Body of pancreas (tissue), 4 donors: ENCODE data around the gene DOK6. TPM values are rescaled to one million over a fixed set of nuclear protein-coding genes. Genes with fewer than 3 reads are reported as not detected.

Source experiments
- ATAC-seq: fragments of 150-250 bp; one replicate; pipeline ENCODE4 v1.9.1; 2016
- DNase-seq, 4 donors: peaks; one replicate each; pipeline ENCODE4 v3.0.0-alpha.2; 2019
- H3K27ac ChIP-seq, 4 donors: fragments of 200-600 bp; sonication (generic); 1 replicate in 3 of 4; 2 replicates in 1 of 4; pipeline versions ENCODE4 v1.5.1 to v1.6.1; 2016 to 2019; ENCODE audit warnings: mild to moderate bottlenecking in 1 of 4, mixed read lengths in 1 of 4, moderate library complexity in 1 of 4
- H3K27me3 ChIP-seq, 2 donors: fragments of 200-600 bp; sonication (generic); one replicate each; pipeline ENCODE4 v1.6.0; 2016; ENCODE audit warnings: mild to moderate bottlenecking in 1 of 2
- H3K36me3 ChIP-seq, 2 donors: fragments of 200-600 bp; sonication (generic); replicated peaks in 1 of 2; 2 replicates each; pipeline ENCODE4 v1.5.1; 2016; ENCODE audit warnings: low read depth in 2 of 2; ENCODE audit not compliant: insufficient read depth in 1 of 2
- H3K4me1 ChIP-seq: fragments of 200-600 bp; sonication (generic); one replicate; pipeline ENCODE4 v1.6.0; 2016
- H3K4me3 ChIP-seq, 2 donors: fragments of 200-600 bp; sonication (generic); 1 replicate in 1 of 2; 2 replicates in 1 of 2; pipeline ENCODE4 v1.5.1; 2016 to 2019
- H3K9me3 ChIP-seq, 3 donors: fragments of 200-600 bp; sonication (generic); 1 replicate in 2 of 3; 2 replicates in 1 of 3; pipeline ENCODE4 v1.5.1; 2016
- POLR2A ChIP-seq, 3 donors: fragments of 450-650 bp; IDR thresholded peaks; one replicate each; pipeline ENCODE4 v1.6.1; 2016; ENCODE audit warnings: antibody characterized with exemption in 3 of 3, mild to moderate bottlenecking in 2 of 3
- WGBS, 2 donors: methylation state at CpG; one replicate each; pipeline ENCODE4 v1.1.5; 2017; 5-methylcytosine and 5-hydroxymethylcytosine counted together
- intact Hi-C: fragments of 100-400 bp; cut with DNase I; formaldehyde crosslinking; loops from one replicate; pipeline ENCODE4 v1.15.1; 2023
- total RNA-seq, 2 donors: library from RNA; depleted of rRNA; stranded (reverse); fragments of >200 nt; gene quantifications; one replicate each; pipeline ENCODE4 v1.1.0, GENCODE V29; 2016
- TF ChIP-seq, protein P1 (sequence below), 7 experiments: fragments of 450-650 bp in 4 of 7; fragments of 200-600 bp in 3 of 7; sonication (generic) in 3 of 7; IDR thresholded peaks; one replicate each; pipeline ENCODE4 v1.5.1; 2016 to 2019; ENCODE audit warnings: antibody characterized with exemption in 7 of 7

DOK6 gene
- total RNA-seq, 2 donors from 2014 or later: under 0.01 to 0.66 TPM

DNA sequence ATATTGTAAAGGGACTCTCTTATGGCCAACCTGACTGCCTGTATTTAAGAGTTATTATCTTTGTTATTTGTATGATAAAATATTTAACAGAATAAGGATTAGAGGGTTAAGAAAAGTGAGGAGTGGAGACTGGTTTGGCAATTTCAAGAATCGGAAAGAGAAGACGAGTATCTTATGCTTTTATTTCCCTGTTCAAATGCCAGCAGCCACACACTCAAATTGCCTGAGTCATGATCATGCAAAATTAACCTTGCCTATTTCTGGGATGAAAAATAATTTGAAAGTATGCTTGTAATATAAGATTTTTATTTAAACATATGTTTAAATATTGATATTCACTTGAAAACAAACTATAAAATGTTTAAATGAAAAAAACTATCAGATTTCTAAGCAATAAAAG lies 358.4 kb downstream of the DOK6 start:
- no peak for ATAC-seq
- intact Hi-C loops: loop anchor here (10.0 kb wide), 1 partner anchor 214 kb away; no protein-coding TSS in a partner anchor
- Histone ChIP-seq H3K4me3 (no peak overlapping the region), H3K27me3 (no peaks in the 10 kb centered on the region), H3K4me1 (peaks cover 4% of the 10 kb centered on the region), H3K9me3 (no peaks in the 10 kb centered on the region), H3K36me3 (no peaks in the 10 kb centered on the region), H3K27ac (no peak overlapping the region)
- 47 to 53% methylated on average over 2 of the region's 2 CpGs for WGBS, 2 donors
- no peak for DNase-seq
- TF ChIP-seq, protein P1, sequence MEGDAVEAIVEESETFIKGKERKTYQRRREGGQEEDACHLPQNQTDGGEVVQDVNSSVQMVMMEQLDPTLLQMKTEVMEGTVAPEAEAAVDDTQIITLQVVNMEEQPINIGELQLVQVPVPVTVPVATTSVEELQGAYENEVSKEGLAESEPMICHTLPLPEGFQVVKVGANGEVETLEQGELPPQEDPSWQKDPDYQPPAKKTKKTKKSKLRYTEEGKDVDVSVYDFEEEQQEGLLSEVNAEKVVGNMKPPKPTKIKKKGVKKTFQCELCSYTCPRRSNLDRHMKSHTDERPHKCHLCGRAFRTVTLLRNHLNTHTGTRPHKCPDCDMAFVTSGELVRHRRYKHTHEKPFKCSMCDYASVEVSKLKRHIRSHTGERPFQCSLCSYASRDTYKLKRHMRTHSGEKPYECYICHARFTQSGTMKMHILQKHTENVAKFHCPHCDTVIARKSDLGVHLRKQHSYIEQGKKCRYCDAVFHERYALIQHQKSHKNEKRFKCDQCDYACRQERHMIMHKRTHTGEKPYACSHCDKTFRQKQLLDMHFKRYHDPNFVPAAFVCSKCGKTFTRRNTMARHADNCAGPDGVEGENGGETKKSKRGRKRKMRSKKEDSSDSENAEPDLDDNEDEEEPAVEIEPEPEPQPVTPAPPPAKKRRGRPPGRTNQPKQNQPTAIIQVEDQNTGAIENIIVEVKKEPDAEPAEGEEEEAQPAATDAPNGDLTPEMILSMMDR (IDR thresholded peaks at IDR 0.05): no peak
- no peak for TF ChIP-seq POLR2A (IDR thresholded peaks at IDR 0.05)

DNA sequence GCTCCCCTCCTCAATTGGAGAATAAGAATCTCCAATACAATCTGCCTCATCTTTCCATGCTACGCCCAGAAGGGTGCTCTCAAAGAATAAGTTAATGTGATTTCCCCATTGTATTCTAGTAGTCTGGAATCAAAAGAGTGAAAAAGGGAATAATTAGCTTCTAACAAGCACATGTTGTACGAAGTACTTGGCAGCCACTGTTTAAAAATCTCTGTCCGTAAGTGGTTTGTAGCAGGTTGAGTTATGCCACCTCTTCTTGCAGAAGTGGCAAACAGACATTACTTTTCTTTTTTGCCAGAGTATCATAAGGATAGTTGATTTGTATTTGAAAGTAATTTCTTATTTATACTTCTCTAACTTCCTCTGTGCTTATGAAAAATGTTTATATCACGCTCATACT lies 362.3 kb downstream of the DOK6 start:
- no peak overlapping the region for H3K4me3 ChIP-seq
- no peaks in the 10 kb centered on the region for H3K27me3 ChIP-seq
- no peaks in the 10 kb centered on the region for H3K9me3 ChIP-seq
- intact Hi-C loops: no loop called here
- DNase-seq (no peak), ATAC-seq (no peak)
- H3K36me3 ChIP-seq: no peaks in the 10 kb centered on the region
- peaks cover 4% of the 10 kb centered on the region for H3K4me1 ChIP-seq
- WGBS, 2 donors: 71% methylated on average over 4 of the region's 4 CpGs
- TF ChIP-seq, protein P1 (IDR thresholded peaks at IDR 0.05): no peak
- TF ChIP-seq POLR2A (IDR thresholded peaks at IDR 0.05): no peak
- H3K27ac ChIP-seq: no peak overlapping the region

DNA sequence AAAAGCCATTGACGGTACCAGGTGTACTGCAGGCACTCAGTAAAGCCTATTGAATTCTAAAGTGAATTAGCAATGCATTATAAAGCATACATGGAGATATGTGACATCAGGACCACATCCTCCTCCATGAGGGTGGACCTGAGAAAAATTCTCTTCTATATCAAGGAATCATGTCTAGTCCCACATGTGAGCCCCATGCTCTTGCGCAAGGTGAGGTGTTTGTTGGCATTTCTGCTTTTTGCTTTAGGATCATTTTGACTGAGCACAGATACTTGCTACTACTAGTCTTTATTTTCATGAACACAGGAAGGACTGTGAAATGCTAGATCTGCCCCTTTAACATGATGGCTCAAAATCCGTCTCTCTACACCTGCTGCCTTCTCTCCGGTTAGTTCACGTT lies 363.1 kb downstream of the DOK6 start:
- H3K27ac ChIP-seq: no peak overlapping the region
- no peaks in the 10 kb centered on the region for H3K27me3 ChIP-seq
- WGBS, 2 donors: 90 to 93% methylated on average over 5 of the region's 5 CpGs
- DNase-seq (no peak), ATAC-seq (no peak)
- H3K4me3 ChIP-seq: no peak overlapping the region
- peaks cover 4% of the 10 kb centered on the region for H3K4me1 ChIP-seq
- TF ChIP-seq POLR2A (IDR thresholded peaks at IDR 0.05): no peak
- TF ChIP-seq, protein P1 (IDR thresholded peaks at IDR 0.05): no peak
- no peaks in the 10 kb centered on the region for H3K36me3 ChIP-seq
- no peaks in the 10 kb centered on the region for H3K9me3 ChIP-seq
- intact Hi-C loops: no loop called here

DNA sequence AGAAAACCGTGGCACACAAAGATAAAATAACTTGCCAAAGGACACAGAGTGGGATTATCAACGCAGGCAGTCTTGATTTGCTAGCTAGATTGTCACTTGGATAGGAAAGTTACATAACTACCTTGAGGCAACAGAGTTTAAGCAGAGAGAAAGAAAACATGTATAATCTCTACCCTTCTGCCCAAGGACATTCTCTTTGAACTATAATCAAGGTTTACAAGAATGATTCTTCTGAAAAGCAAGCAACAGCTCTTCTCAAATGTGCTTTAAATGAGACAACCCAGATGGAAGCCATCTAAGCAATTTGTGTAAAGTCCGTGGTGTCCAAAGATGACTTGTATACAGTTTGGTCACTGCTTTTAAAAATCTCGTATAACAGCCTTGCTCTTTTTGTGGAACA lies 369.6 kb downstream of the DOK6 start:
- DNase-seq: no peak
- ATAC-seq: no peak
- no peaks in the 10 kb centered on the region for H3K4me1 ChIP-seq
- no peak overlapping the region for H3K27ac ChIP-seq
- H3K4me3 ChIP-seq: no peak overlapping the region
- H3K36me3 ChIP-seq: no peaks in the 10 kb centered on the region
- WGBS, 2 donors: 36 to 41% methylated on average over 4 of the region's 4 CpGs
- H3K27me3 ChIP-seq: no peaks in the 10 kb centered on the region
- intact Hi-C loops: no loop called here
- no peaks in the 10 kb centered on the region for H3K9me3 ChIP-seq
- TF ChIP-seq, protein P1 (IDR thresholded peaks at IDR 0.05): no peak
- no peak for TF ChIP-seq POLR2A (IDR thresholded peaks at IDR 0.05)

DNA sequence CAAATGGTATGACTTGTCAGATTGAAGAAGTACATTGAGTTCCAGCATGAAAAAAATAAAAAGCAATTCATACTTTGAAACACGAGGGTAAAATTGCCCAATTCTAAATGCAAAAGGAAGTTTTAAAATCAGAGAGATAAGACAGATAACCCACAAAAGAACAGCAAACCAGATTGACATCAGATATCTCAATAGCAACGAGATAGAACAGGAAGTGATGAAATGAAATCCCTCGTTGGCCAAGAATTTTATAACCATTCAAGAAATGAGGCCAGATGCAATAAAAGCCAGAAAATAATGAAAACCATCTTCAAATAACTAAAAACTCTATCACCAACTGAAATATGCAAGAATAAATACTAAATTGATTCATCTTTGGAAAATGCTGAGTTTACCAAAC lies 374.1 kb downstream of the DOK6 start:
- Histone ChIP-seq H3K9me3 (no peaks in the 10 kb centered on the region), H3K27me3 (no peaks in the 10 kb centered on the region), H3K4me1 (no peaks in the 10 kb centered on the region), H3K27ac (no peak overlapping the region), H3K36me3 (no peaks in the 10 kb centered on the region), H3K4me3 (no peak overlapping the region)
- WGBS, 2 donors: 44 to 54% methylated on average over 3 of the region's 3 CpGs
- DNase-seq (no peak), ATAC-seq (no peak)
- TF ChIP-seq POLR2A (IDR thresholded peaks at IDR 0.05): no peak
- TF ChIP-seq, protein P1 (IDR thresholded peaks at IDR 0.05): no peak
- intact Hi-C loops: no loop called here
